ENCODE results near the gene ABCA2.
A peak's percentile ranks its signal among the peaks of the same experiment; 100 is the strongest.

Gene ABCA2

DNA sequence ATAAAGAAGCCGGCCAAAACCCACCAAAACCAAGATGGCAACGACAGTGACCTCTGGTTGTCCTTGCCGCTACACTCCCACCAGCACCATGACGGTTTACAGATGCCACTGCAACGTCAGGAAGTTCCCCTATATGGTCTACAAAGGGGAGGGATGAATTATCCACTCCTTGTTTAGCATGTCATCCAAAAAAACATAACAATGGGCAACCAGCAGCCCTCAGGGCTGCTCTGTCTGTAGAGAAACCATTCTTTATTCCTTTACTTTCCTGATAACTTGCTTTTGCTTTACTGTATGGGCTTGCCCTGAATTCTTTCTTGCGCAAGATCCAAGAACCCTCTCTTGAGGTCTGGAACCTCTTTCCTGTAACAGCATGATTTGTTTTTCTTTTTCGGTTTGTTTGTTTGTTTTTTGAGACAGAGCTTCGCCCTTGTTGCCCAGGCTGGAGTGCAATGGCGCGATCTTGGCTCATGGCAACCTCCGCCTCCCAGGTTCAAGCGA is 47.3 kb upstream of the ABCA2 start:
- H3K27ac ChIP-seq: no peak overlapping the region
- H3K4me2 ChIP-seq: no peak overlapping the region
- peaks cover 7% of the 10 kb centered on the region for H3K4me1 ChIP-seq (ENCODE audit: low read depth, poor library complexity, severe bottlenecking)
- no peaks in the 10 kb centered on the region for H4K20me1 ChIP-seq (ENCODE audit: insufficient read depth)
- no peaks in the 10 kb centered on the region for H3K79me2 ChIP-seq (ENCODE audit: insufficient read depth, low read depth)
- no peak overlapping the region for H3K4me3 ChIP-seq (IDR thresholded peaks at IDR 0.05; ENCODE audit: insufficient read depth, low read depth, low read length)
- H3K9ac ChIP-seq: no peak overlapping the region
- peaks cover 5% of the 10 kb centered on the region; the same call in 1 of the 2 replicates for H3K27me3 ChIP-seq (ENCODE audit: insufficient read depth, low read depth)
- H3K36me3 ChIP-seq (ENCODE audit: insufficient read depth): no peaks in the 10 kb centered on the region
- H2AFZ ChIP-seq (ENCODE audit: low read depth): no peak overlapping the region
- TF ChIP-seq, protein P1, sequence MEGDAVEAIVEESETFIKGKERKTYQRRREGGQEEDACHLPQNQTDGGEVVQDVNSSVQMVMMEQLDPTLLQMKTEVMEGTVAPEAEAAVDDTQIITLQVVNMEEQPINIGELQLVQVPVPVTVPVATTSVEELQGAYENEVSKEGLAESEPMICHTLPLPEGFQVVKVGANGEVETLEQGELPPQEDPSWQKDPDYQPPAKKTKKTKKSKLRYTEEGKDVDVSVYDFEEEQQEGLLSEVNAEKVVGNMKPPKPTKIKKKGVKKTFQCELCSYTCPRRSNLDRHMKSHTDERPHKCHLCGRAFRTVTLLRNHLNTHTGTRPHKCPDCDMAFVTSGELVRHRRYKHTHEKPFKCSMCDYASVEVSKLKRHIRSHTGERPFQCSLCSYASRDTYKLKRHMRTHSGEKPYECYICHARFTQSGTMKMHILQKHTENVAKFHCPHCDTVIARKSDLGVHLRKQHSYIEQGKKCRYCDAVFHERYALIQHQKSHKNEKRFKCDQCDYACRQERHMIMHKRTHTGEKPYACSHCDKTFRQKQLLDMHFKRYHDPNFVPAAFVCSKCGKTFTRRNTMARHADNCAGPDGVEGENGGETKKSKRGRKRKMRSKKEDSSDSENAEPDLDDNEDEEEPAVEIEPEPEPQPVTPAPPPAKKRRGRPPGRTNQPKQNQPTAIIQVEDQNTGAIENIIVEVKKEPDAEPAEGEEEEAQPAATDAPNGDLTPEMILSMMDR (conservative IDR thresholded peaks at IDR 0.05; ENCODE audit: low read depth, low read length): no peak

GRCh38 chr9:137074657-137075274 is 46.7 kb upstream of the ABCA2 start:
- peaks cover 7% of the 10 kb centered on the region for H3K4me1 ChIP-seq (ENCODE audit: low read depth, poor library complexity, severe bottlenecking)
- H3K4me3 ChIP-seq (IDR thresholded peaks at IDR 0.05; ENCODE audit: insufficient read depth, low read depth, low read length): no peak overlapping the region
- no peaks in the 10 kb centered on the region for H4K20me1 ChIP-seq (ENCODE audit: insufficient read depth)
- no peaks in the 10 kb centered on the region for H3K36me3 ChIP-seq (ENCODE audit: insufficient read depth)
- no peak overlapping the region for H2AFZ ChIP-seq (ENCODE audit: low read depth)
- H3K79me2 ChIP-seq (ENCODE audit: insufficient read depth, low read depth): no peaks in the 10 kb centered on the region
- no peak overlapping the region for H3K9ac ChIP-seq
- no peak overlapping the region for H3K4me2 ChIP-seq
- H3K27ac ChIP-seq: no peak overlapping the region
- H3K27me3 ChIP-seq (ENCODE audit: insufficient read depth, low read depth): peaks cover 5% of the 10 kb centered on the region; the same call in 1 of the 2 replicates
- TF ChIP-seq, protein P1 (conservative IDR thresholded peaks at IDR 0.05; ENCODE audit: low read depth, low read length): no peak

DNA sequence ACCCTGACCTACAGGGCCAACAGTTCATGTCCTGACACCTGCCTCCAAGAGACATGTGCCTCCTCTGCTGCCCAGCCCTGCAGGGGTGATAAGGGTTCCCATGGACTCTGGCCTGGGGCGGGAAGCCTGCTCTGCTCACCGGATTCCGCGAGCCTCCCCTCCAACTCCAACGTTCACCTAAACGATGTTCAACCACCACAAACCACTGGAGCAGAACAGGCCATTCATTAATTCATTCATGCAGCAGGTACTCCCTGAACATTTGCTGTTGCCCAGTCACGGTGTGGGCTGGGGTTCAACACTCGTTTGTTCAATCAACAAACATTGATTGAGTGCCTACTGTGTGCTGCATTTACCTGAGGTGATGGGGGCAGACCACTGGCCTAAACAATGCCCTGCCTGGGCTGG is 46.0 kb upstream of the ABCA2 start:
- Histone ChIP-seq H3K79me2 (ENCODE audit: insufficient read depth, low read depth) (no peaks in the 10 kb centered on the region), H3K27me3 (ENCODE audit: insufficient read depth, low read depth) (peaks cover 5% of the 10 kb centered on the region; the same call in 1 of the 2 replicates), H3K27ac (no peak overlapping the region), H3K4me2 (no peak overlapping the region), H3K9ac (no peak overlapping the region), H3K4me1 (ENCODE audit: low read depth, poor library complexity, severe bottlenecking) (peaks cover 13% of the 10 kb centered on the region), H4K20me1 (ENCODE audit: insufficient read depth) (0 out of 2 replicates have a peak, but pooled peaks cover 6% of the 10 kb centered on the region), H3K4me3 (IDR thresholded peaks at IDR 0.05; ENCODE audit: insufficient read depth, low read depth, low read length) (no peak overlapping the region), H3K36me3 (ENCODE audit: insufficient read depth) (no peaks in the 10 kb centered on the region), H2AFZ (ENCODE audit: low read depth) (no peak overlapping the region)
- TF ChIP-seq, protein P1 (conservative IDR thresholded peaks at IDR 0.05; ENCODE audit: low read depth, low read length): no peak

DNA sequence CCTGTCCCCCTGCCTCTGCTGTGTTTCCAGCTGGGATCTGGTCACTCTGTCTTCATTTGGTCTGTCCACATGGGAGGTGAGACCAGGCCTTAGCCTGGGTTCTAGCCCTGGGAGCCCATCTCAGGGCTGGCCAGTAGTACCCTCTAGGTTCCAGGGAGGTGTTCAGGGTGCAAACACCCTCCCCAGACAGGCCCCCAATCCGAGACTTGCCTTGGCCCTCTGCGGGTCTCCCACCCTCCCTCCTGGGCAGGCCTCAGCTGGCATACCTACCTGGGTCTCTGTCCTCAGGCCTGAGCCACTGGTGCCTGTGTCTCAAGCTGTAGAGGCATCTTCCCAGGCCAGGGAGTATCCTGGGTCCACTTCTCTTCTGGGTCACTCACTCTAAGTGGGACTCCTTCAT is 43.2 kb upstream of the ABCA2 start:
- no peaks in the 10 kb centered on the region for H3K79me2 ChIP-seq (ENCODE audit: insufficient read depth, low read depth)
- peak overlapping the region; percentile 37; the same call in 1 of the 2 replicates for H3K9ac ChIP-seq
- peaks cover under 1% of the 10 kb centered on the region; the same call in 1 of the 2 replicates for H3K27me3 ChIP-seq (ENCODE audit: insufficient read depth, low read depth)
- H3K4me2 ChIP-seq: peak overlapping the region; percentile 88
- H2AFZ ChIP-seq (ENCODE audit: low read depth): peak overlapping the region; percentile 71; the same call in 1 of the 2 replicates
- 0 out of 2 replicates have a peak, but pooled peaks cover 6% of the 10 kb centered on the region for H4K20me1 ChIP-seq (ENCODE audit: insufficient read depth)
- no peak overlapping the region for H3K27ac ChIP-seq
- no peak overlapping the region for H3K4me3 ChIP-seq (IDR thresholded peaks at IDR 0.05; ENCODE audit: insufficient read depth, low read depth, low read length)
- TF ChIP-seq, protein P1 (conservative IDR thresholded peaks at IDR 0.05; ENCODE audit: low read depth, low read length): no peak
- H3K4me1 ChIP-seq (ENCODE audit: low read depth, poor library complexity, severe bottlenecking): peaks cover 25% of the 10 kb centered on the region
- no peaks in the 10 kb centered on the region for H3K36me3 ChIP-seq (ENCODE audit: insufficient read depth)

Data from KMS-11 (cell line).